Endothelial cell of umbilical vein (primary cell): ENCODE measurements around the gene GFER. TPM values are rescaled to one million over a fixed set of nuclear protein-coding genes. Genes with fewer than 3 reads are reported as not detected.
A peak's percentile ranks its signal among the peaks of the same experiment; 100 is the strongest.

Source experiments
- BruUV-seq: library from RNA; stranded (reverse); fragments of 400-500 nt; replicated peaks from 2 replicates; lab custom pipeline; 2021; lab: Mats Ljungman, UMichigan
- CTCF ChIA-PET: fragments of 300-600, 350-600 bp; sonication (Branson Sonifier 250); formaldehyde crosslinking; loops from one replicate; lab custom pipeline; 2021; ENCODE audit warnings: antibody characterized with exemption, inconsistent platforms; lab: Charles Lee
- POLR2A ChIA-PET: fragments of 300-600, 350-600 bp; sonication (Branson Sonifier 250); formaldehyde crosslinking; loops from one replicate; lab custom pipeline; 2021; ENCODE audit warnings: antibody characterized with exemption, inconsistent platforms; lab: Charles Lee
- DNase-seq: peaks from one replicate; pipeline ENCODE4 v3.0.0-alpha.2; 2011; ENCODE audit warnings: low read depth, low spot score
- FAIRE-seq: peaks from 2 replicates; lab custom pipeline; 2011; peaks lifted over from hg19 to GRCh38; lab: Jason Lieb, UNC
- H2AFZ ChIP-seq: 2 replicates; pipeline ENCODE4 v1.6.0; 2012; ENCODE audit warnings: low read depth, low read length, control low read depth, inconsistent platforms
- H3K27ac ChIP-seq: 2 replicates; pipeline ENCODE4 v1.5.1; 2011; ENCODE audit warnings: low read depth, mild to moderate bottlenecking, control low read depth, low read length, moderate library complexity; ENCODE audit not compliant: insufficient read depth
- H3K27me3 ChIP-seq, 2 experiments: 2 replicates each; pipeline versions ENCODE4 v1.6.0 to v1.6.1; 2011; ENCODE audit warnings: low read length in 2 of 2, mixed read lengths in 1 of 2; ENCODE audit not compliant: control insufficient read depth in 2 of 2, insufficient read depth in 2 of 2
- H3K36me3 ChIP-seq, 2 experiments: 2 replicates in 1 of 2; 3 replicates in 1 of 2; pipeline ENCODE4 v1.5.1; 2011; ENCODE audit warnings: low read length in 2 of 2, mild to moderate bottlenecking in 1 of 2, moderate library complexity in 1 of 2; ENCODE audit not compliant: control insufficient read depth in 2 of 2, insufficient read depth in 2 of 2; ENCODE audit errors: extremely low read depth in 1 of 2
- H3K4me1 ChIP-seq: 3 replicates; pipeline ENCODE4 v1.5.1; 2011; ENCODE audit warnings: mild to moderate bottlenecking, low read length; ENCODE audit not compliant: control insufficient read depth, insufficient read depth; ENCODE audit errors: extremely low read depth
- H3K4me2 ChIP-seq: 2 replicates; pipeline ENCODE4 v1.6.1; 2011; ENCODE audit warnings: low read length, control low read depth, mixed read lengths; ENCODE audit not compliant: insufficient read depth
- H3K4me3 ChIP-seq, 3 experiments: fragments of 200-600 bp in 1 of 3; sonication (generic), shearing (Covaris generic) in 1 of 3; replicated peaks in 1 of 3; 2 replicates each; pipeline ENCODE4 v1.5.1; 2011 to 2016; ENCODE audit warnings: control low read depth in 3 of 3, low read length in 3 of 3, mild to moderate bottlenecking in 2 of 3, inconsistent platforms in 1 of 3, low read depth in 1 of 3, moderate library complexity in 1 of 3; ENCODE audit not compliant: insufficient read depth in 1 of 3
- H3K79me2 ChIP-seq: 2 replicates; pipeline ENCODE4 v1.6.0; 2012; ENCODE audit warnings: low read length, inconsistent platforms; ENCODE audit not compliant: control insufficient read depth, insufficient read depth
- H3K9ac ChIP-seq: replicated peaks from 2 replicates; pipeline ENCODE3; 2011; ENCODE audit warnings: low read length, control low read depth; ENCODE audit not compliant: insufficient read depth; ENCODE audit errors: extremely low read depth
- H3K9me1 ChIP-seq: replicated peaks from 3 replicates; pipeline ENCODE4 v1.6.0; 2011; ENCODE audit warnings: mild to moderate bottlenecking, low read length; ENCODE audit not compliant: control insufficient read depth, insufficient read depth; ENCODE audit errors: extremely low read depth
- H3K9me3 ChIP-seq: replicated peaks from 2 replicates; pipeline ENCODE4 v1.5.1; 2012; ENCODE audit warnings: low read length, inconsistent platforms; ENCODE audit not compliant: control insufficient read depth, insufficient read depth
- H4K20me1 ChIP-seq: replicated peaks from 2 replicates; pipeline ENCODE3; 2011; ENCODE audit warnings: mild to moderate bottlenecking, low read length; ENCODE audit not compliant: control insufficient read depth, insufficient read depth; ENCODE audit errors: extremely low read depth
- EZH2 ChIP-seq: IDR thresholded peaks from 2 replicates; pipeline ENCODE4 v1.6.1; 2012; ENCODE audit warnings: borderline replicate concordance, low read depth, mild to moderate bottlenecking, moderate library complexity, low read length, inconsistent platforms; ENCODE audit not compliant: severe bottlenecking
- FOS ChIP-seq: IDR thresholded peaks from 2 replicates; pipeline ENCODE4 v1.6.1; 2011; ENCODE audit warnings: mild to moderate bottlenecking, low read length, moderate library complexity, borderline replicate concordance; ENCODE audit not compliant: insufficient read depth
- JUN ChIP-seq: IDR thresholded peaks from 2 replicates; pipeline ENCODE4 v1.6.1; 2011; ENCODE audit warnings: borderline replicate concordance, low read depth; ENCODE audit not compliant: insufficient read length, insufficient read depth
- MYC ChIP-seq: IDR thresholded peaks from one replicate; pipeline ENCODE4 v1.6.1; 2011; ENCODE audit warnings: mild to moderate bottlenecking, low read depth, low read length
- dilution Hi-C: fragments of 300-500 bp; cut with MboI; formaldehyde crosslinking; loops from one replicate; pipeline ENCODE4 v1.15.0; 2019; ENCODE audit warnings: low sequenced_read_pairs; ENCODE audit not compliant: extremely low pct_ligation_motif_present
- intact Hi-C: fragments of 100-400 bp; cut with micrococcal nuclease; formaldehyde crosslinking; loops from one replicate; pipeline ENCODE4 v1.10.0; 2022
- polyA plus RNA-seq, 4 experiments: library from polyadenylated mRNA; depleted of rRNA in 3 of 4; stranded (reverse) in 3 of 4; unstranded in 1 of 4; fragments of >200 nt; gene quantifications; 2 replicates each; pipeline versions ENCODE4 v1.2.1 to v1.2.3, GENCODE V29; 2011 to 2012; ENCODE audit warnings: missing spikeins in 1 of 4
- total RNA-seq: library from RNA; stranded (reverse); gene quantifications from 2 replicates; pipeline ENCODE4 v1.2.3, GENCODE V29; 2021
- TF ChIP-seq, protein P1 (sequence below), 2 donors: IDR thresholded peaks; 1 replicate in 1 of 2; 2 replicates in 1 of 2; pipeline ENCODE4 v1.5.1; 2011; ENCODE audit warnings: low read length in 2 of 2, mild to moderate bottlenecking in 2 of 2, moderate library complexity in 2 of 2, control low read depth in 1 of 2, inconsistent platforms in 1 of 2, low read depth in 1 of 2; ENCODE audit not compliant: insufficient read depth in 1 of 2; ENCODE audit errors: extremely low read depth in 1 of 2

GFER gene
- total and polyA plus RNA-seq, 2 donors (not counting 3 experiments of a cell fraction or from before 2014, with no cell fraction given): 13.7 to 29.9 TPM

DNA sequence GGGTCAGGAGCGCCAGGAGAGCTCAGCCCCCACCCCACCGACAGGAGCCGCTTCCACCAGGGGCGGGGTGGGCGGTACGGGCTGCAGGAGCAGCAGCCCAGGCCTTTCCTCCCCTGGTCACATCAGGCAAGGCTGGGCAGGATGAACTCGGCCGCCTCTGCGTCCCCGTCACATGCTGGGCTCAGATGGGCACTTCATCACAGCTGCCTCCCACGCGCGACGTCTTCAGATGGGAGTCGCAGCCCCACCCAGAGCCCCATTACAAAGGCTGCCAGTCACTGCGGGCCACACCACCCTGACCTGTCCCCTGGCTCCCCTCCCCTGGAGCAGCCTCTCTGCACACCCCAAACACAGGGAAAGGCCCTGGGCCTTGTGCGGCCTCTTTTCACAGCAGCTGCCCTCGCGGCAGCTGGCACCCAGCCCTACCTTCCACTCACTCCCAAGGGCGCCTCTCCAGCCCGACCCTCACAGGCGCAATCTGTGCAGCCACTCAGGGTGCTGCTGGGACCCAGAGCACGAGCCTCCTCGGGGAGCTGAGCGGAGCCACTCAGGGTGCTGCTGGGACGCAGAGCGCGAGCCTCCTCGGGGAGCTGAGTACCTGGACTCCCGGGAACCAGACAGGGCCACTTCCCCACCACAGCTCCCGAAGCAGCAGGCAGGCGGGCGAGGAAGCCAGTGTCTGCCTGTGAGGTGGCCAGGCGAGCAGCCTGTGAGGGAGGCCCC is 21.0 kb downstream of the GFER start:
- dilution Hi-C loops (no loop called here), intact Hi-C loops (loop anchor here (1.0 kb wide), 2 partner anchors 148 to 246 kb away; partner anchors contain the start of gene ECI1)
- CTCF ChIA-PET: interaction anchor here (0.7 to 4.0 kb wide), 10 partner anchors 15 to 247 kb away, joined by 3 to 85 read pairs (median 8); partner anchors contain the start of genes ECI1, GFER and NPW
- H3K9ac ChIP-seq: no peak overlapping the region
- H3K9me1 ChIP-seq: no peaks in the 10 kb centered on the region
- no peak overlapping the region for H3K27ac ChIP-seq
- BruUV-seq: no TSS peak
- no peaks in the 10 kb centered on the region for H4K20me1 ChIP-seq
- no peak overlapping the region for H3K4me3 ChIP-seq
- no peak for TF ChIP-seq MYC
- TF ChIP-seq EZH2: no peak
- no peak for TF ChIP-seq JUN
- no peaks in the 10 kb centered on the region for H3K27me3 ChIP-seq
- no peak overlapping the region for H2AFZ ChIP-seq
- no peak for FAIRE-seq
- DNase-seq: no peak
- H3K9me3 ChIP-seq: no peaks in the 10 kb centered on the region
- no peak overlapping the region for H3K4me2 ChIP-seq
- POLR2A ChIA-PET: interaction anchor here (1.9 kb wide), 1 partner anchor 150 kb away, joined by 21 read pairs; the partner anchor contains the start of gene TRAF7
- H3K79me2 ChIP-seq: peaks cover 69% of the 10 kb centered on the region
- peaks cover 0 to 32% of the 10 kb centered on the region in 2 experiments for H3K36me3 ChIP-seq
- peaks cover 42% of the 10 kb centered on the region for H3K4me1 ChIP-seq

DNA sequence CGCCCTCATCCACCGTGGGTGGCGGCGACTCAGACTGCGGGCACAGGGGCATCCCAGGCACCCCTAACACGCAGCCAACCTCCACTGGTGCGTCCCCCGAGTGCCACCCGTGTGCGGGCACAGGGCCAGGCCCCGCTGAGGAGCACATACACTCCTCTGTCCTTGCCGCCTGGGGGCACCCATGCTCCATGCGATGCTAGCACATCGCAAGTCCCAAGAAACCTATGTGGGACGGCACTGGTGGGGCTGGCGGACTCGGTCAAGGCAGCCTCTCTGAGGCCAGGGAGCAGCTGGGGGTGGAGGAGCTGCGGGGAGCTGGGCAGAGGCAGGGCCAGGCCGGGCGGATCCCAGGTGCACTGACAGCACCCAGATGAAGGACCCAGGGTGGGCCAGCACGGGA is 21.7 kb downstream of the GFER start:
- DNase-seq (peak; percentile 45), FAIRE-seq (no peak)
- Histone ChIP-seq H3K4me2 (no peak overlapping the region), H3K27me3 (no peaks in the 10 kb centered on the region), H3K27ac (no peak overlapping the region), H3K79me2 (peaks cover 72% of the 10 kb centered on the region), H3K4me3 (no peak overlapping the region), H3K9me1 (no peaks in the 10 kb centered on the region), H3K4me1 (peaks cover 48% of the 10 kb centered on the region), H4K20me1 (no peaks in the 10 kb centered on the region), H3K36me3 (peaks cover 0 to 27% of the 10 kb centered on the region in 2 experiments), H2AFZ (no peak overlapping the region), H3K9ac (no peak overlapping the region), H3K9me3 (no peaks in the 10 kb centered on the region)
- ChIA-PET CTCF (interaction anchor here (0.7 to 4.0 kb wide), 5 partner anchors 15 to 246 kb away, joined by 3 to 85 read pairs (median 6); partner anchors contain the start of gene NPW), POLR2A (no interaction called here)
- no peak for TF ChIP-seq FOS
- TF ChIP-seq, protein P1, sequence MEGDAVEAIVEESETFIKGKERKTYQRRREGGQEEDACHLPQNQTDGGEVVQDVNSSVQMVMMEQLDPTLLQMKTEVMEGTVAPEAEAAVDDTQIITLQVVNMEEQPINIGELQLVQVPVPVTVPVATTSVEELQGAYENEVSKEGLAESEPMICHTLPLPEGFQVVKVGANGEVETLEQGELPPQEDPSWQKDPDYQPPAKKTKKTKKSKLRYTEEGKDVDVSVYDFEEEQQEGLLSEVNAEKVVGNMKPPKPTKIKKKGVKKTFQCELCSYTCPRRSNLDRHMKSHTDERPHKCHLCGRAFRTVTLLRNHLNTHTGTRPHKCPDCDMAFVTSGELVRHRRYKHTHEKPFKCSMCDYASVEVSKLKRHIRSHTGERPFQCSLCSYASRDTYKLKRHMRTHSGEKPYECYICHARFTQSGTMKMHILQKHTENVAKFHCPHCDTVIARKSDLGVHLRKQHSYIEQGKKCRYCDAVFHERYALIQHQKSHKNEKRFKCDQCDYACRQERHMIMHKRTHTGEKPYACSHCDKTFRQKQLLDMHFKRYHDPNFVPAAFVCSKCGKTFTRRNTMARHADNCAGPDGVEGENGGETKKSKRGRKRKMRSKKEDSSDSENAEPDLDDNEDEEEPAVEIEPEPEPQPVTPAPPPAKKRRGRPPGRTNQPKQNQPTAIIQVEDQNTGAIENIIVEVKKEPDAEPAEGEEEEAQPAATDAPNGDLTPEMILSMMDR (IDR thresholded peaks at IDR 0.05; ENCODE audit: extremely low read depth in 1 of 2, insufficient read depth in 1 of 2, low read depth in 1 of 2, low read length in 2 of 2): peak; percentile 46 to 54
- dilution Hi-C loops (no loop called here), intact Hi-C loops (loop anchor here (1.0 kb wide), 2 partner anchors 148 to 246 kb away; partner anchors contain the start of gene ECI1)
- no TSS peak for BruUV-seq
